Astrocyte of the cerebellum (primary cell): ENCODE measurements around the gene INMT.

Source experiments
- DNase-seq: peaks from one replicate; pipeline ENCODE4 v3.0.0-alpha.2; 2011; ENCODE audit warnings: low read depth
- H3K4me3 ChIP-seq: 2 replicates; pipeline ENCODE4 v1.5.1; 2011; ENCODE audit warnings: mild to moderate bottlenecking, low read depth, low read length, moderate library complexity
- in situ Hi-C: cut with HindIII; loops from 2 replicates; pipeline ENCODE4 v1.10.0; 2017; ENCODE audit warnings: low sequenced_read_pairs
- TF ChIP-seq, protein P1 (sequence below): IDR thresholded peaks from 2 replicates; pipeline ENCODE4 v1.5.1; 2012; ENCODE audit warnings: low read length, low read depth, moderate library complexity, mild to moderate bottlenecking; ENCODE audit errors: missing control alignments

INMT gene

DNA sequence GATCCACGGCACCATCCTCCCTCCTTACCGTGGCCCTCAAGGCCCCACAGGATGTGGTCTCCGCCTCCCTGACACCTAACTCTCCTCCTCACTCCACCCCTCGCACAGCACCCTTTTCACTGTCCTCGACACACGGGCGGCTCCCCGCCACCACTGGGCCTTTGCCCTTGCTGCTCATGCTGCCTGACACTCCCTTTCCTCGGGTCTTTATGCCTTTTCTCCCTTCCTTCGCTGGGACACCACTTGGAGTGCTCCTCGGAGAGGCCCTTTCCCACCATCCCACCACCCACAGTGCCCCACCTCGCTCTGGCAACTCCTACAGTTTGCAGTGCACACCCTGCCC lies 7.9 kb upstream of the INMT start:
- TF ChIP-seq, protein P1, sequence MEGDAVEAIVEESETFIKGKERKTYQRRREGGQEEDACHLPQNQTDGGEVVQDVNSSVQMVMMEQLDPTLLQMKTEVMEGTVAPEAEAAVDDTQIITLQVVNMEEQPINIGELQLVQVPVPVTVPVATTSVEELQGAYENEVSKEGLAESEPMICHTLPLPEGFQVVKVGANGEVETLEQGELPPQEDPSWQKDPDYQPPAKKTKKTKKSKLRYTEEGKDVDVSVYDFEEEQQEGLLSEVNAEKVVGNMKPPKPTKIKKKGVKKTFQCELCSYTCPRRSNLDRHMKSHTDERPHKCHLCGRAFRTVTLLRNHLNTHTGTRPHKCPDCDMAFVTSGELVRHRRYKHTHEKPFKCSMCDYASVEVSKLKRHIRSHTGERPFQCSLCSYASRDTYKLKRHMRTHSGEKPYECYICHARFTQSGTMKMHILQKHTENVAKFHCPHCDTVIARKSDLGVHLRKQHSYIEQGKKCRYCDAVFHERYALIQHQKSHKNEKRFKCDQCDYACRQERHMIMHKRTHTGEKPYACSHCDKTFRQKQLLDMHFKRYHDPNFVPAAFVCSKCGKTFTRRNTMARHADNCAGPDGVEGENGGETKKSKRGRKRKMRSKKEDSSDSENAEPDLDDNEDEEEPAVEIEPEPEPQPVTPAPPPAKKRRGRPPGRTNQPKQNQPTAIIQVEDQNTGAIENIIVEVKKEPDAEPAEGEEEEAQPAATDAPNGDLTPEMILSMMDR, result no peak
- no peak for DNase-seq
- in situ Hi-C loops, result no loop called here
- H3K4me3 ChIP-seq, result no peak overlapping the region

DNA sequence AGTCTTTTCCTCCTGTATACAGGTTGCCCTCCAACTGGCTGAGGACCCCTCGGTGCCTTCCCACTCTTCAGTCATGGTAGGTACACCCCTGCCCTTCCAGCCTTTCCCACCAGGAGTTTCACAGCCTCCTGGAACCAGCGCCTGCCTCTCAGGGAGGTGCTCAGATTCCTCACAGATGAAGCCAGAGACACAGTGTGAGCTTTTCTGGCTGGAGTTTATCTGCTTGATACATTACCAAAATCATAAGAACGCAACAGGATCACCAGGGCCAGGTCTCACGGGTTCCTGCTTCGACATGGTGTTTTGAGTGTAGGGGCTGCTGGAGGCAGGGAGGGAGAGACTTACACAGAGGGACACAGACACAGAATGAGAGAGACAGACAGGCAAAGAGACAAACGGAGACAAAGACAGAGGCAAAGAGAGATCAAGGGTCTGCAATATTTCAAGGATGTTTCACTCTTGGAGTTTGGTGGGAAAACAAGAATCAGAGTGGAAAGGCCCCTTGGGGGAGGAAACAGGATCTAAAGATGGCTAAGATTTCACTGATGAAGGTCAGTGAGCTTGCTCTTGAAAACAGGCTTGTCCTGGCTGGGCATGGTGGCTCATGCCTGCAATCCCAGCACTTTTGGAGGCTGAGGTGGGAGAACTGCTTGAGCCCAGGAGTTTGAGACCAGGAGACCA lies 6.5 kb upstream of the INMT start:
- TF ChIP-seq, protein P1, result no peak
- H3K4me3 ChIP-seq, result no peak overlapping the region
- DNase-seq, result no peak
- in situ Hi-C loops, result loop anchor here (5.0 kb wide), 1 partner anchor 43 kb away; no protein-coding TSS in a partner anchor

DNA sequence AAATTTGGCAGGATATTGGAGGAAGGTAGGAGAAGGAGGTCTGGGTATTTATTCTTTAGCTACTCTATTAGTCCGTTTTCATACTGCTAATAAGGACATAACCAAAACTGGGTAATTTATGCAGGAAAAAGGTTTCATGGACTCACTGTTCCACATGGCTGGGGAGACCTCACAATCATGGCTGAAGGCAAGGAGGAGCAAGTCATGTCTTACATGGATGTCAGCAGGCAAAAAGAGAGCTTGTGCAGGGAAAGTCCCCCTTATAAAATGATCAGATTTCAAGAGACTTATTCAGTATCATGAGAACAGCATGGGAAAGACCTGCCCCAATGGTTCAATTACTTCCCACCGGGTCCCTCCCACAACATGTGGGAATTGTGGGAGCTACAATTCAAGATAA lies 1.9 kb upstream of the INMT start:
- in situ Hi-C loops, result no loop called here
- DNase-seq, result no peak
- TF ChIP-seq, protein P1, result no peak
- no peak overlapping the region for H3K4me3 ChIP-seq

GRCh38 chr7:30750683-30751650 lies 968 bp upstream of the INMT start:
- in situ Hi-C loops, result no loop called here
- H3K4me3 ChIP-seq, result no peak overlapping the region
- DNase-seq, result peak; percentile 88
- TF ChIP-seq, protein P1, result no peak

GRCh38 chr7:30752484-30752883 lies 549 bp downstream of the INMT start:
- no peak overlapping the region for H3K4me3 ChIP-seq
- TF ChIP-seq, protein P1, result no peak
- in situ Hi-C loops, result no loop called here
- DNase-seq, result no peak

- DNase-seq, result no peak
- in situ Hi-C loops, result no loop called here
- no peak overlapping the region for H3K4me3 ChIP-seq
- TF ChIP-seq, protein P1, result no peak
Measured at GRCh38 chr7:30752979-30753378, 1.0 kb downstream of the INMT start.
